Astrocyte (in vitro differentiated cells and primary cell): ENCODE data around the gene HSPA12B. TPM values are rescaled to one million over a fixed set of nuclear protein-coding genes. Genes with fewer than 3 reads are reported as not detected.

ENCODE experiments used
- DNase-seq: peaks from one replicate; pipeline ENCODE4 v3.0.0-alpha.2; 2010; ENCODE audit warnings: low read depth
- FAIRE-seq: peaks from 2 replicates; lab custom pipeline; 2011; peaks lifted over from hg19 to GRCh38; lab: Jason Lieb, UNC
- H2AFZ ChIP-seq: 2 replicates; pipeline ENCODE4 v1.6.0; 2012; ENCODE audit warnings: low read depth, low read length, inconsistent platforms
- H3K27ac ChIP-seq: 2 replicates; pipeline ENCODE4 v1.5.1; 2011; ENCODE audit warnings: low read depth, low read length, inconsistent platforms
- H3K27me3 ChIP-seq: 2 replicates; pipeline ENCODE4 v1.6.0; 2011; ENCODE audit warnings: low read length, inconsistent platforms; ENCODE audit not compliant: insufficient read depth
- H3K36me3 ChIP-seq: 2 replicates; pipeline ENCODE4 v1.5.1; 2011; ENCODE audit warnings: low read length, inconsistent platforms; ENCODE audit not compliant: insufficient read depth
- H3K4me1 ChIP-seq: 2 replicates; pipeline ENCODE4 v1.5.1; 2011; ENCODE audit warnings: low read length, inconsistent platforms; ENCODE audit not compliant: insufficient read depth
- H3K4me2 ChIP-seq: 2 replicates; pipeline ENCODE4 v1.6.0; 2012; ENCODE audit warnings: low read length, inconsistent platforms
- H3K4me3 ChIP-seq: 2 replicates; pipeline ENCODE4 v1.5.1; 2011; ENCODE audit warnings: low read depth, mild to moderate bottlenecking, low read length, inconsistent platforms; ENCODE audit not compliant: insufficient read depth
- H3K79me2 ChIP-seq: 2 replicates; pipeline ENCODE4 v1.6.0; 2012; ENCODE audit warnings: mild to moderate bottlenecking, low read length, inconsistent platforms; ENCODE audit not compliant: insufficient read depth
- H3K9ac ChIP-seq: 2 replicates; pipeline ENCODE4 v1.6.0; 2012; ENCODE audit warnings: mild to moderate bottlenecking, low read length, inconsistent platforms
- H3K9me3 ChIP-seq: 2 replicates; pipeline ENCODE4 v1.5.1; 2012; ENCODE audit warnings: low read depth, mild to moderate bottlenecking, low read length, inconsistent platforms; ENCODE audit not compliant: insufficient read depth
- H4K20me1 ChIP-seq: 2 replicates; pipeline ENCODE4 v1.6.0; 2012; ENCODE audit warnings: low read length, inconsistent platforms; ENCODE audit not compliant: insufficient read depth
- H3K27ac Mint-ChIP-seq: one replicate; pipeline ENCODE4 v1.8.0; 2021; ENCODE audit warnings: mild to moderate bottlenecking, mixed read lengths; ENCODE audit not compliant: unreplicated experiment
- H3K27me3 Mint-ChIP-seq: one replicate; pipeline ENCODE4 v1.8.0; 2021; ENCODE audit warnings: low read depth, mixed read lengths; ENCODE audit not compliant: unreplicated experiment
- H3K36me3 Mint-ChIP-seq: one replicate; pipeline ENCODE4 v1.8.0; 2021; ENCODE audit warnings: low read depth, mixed read lengths; ENCODE audit not compliant: unreplicated experiment
- H3K4me1 Mint-ChIP-seq: one replicate; pipeline ENCODE4 v1.8.0; 2021; ENCODE audit warnings: low read depth, mixed read lengths; ENCODE audit not compliant: unreplicated experiment
- H3K4me3 Mint-ChIP-seq: one replicate; pipeline ENCODE4 v1.8.0; 2021; ENCODE audit warnings: mild to moderate bottlenecking, moderate library complexity, mixed read lengths; ENCODE audit not compliant: unreplicated experiment
- H3K9me3 Mint-ChIP-seq: one replicate; pipeline ENCODE4 v1.8.0; 2021; ENCODE audit warnings: mild to moderate bottlenecking, mixed read lengths; ENCODE audit not compliant: unreplicated experiment
- CTCF ChIP-seq: IDR thresholded peaks from 2 replicates; pipeline ENCODE4 v1.5.1; 2011; ENCODE audit warnings: low read depth, mild to moderate bottlenecking, inconsistent platforms, low read length, moderate library complexity; ENCODE audit not compliant: insufficient read depth
- EZH2 ChIP-seq: IDR thresholded peaks from 2 replicates; pipeline ENCODE4 v1.6.1; 2012; ENCODE audit warnings: mild to moderate bottlenecking, low read length, inconsistent platforms; ENCODE audit not compliant: insufficient read depth
- total RNA-seq: library from RNA; stranded (reverse); gene quantifications from 2 replicates; pipeline ENCODE4 v1.2.1, GENCODE V29; 2021

HSPA12B gene
- total RNA-seq, 1 donor from 2014 or later, result not detected

- Mint-ChIP-seq H3K27me3 (peaks cover 22% of the 10 kb centered on the region), H3K27ac (no peak overlapping the region), H3K9me3 (no peaks in the 10 kb centered on the region), H3K36me3 (no peaks in the 10 kb centered on the region), H3K4me3 (no peak overlapping the region), H3K4me1 (peaks cover 9% of the 10 kb centered on the region)
- Histone ChIP-seq H3K9ac (peak overlapping the region; percentile 34), H3K36me3 (no peaks in the 10 kb centered on the region), H4K20me1 (peaks cover 16% of the 10 kb centered on the region), H2AFZ (peak overlapping the region; percentile 84), H3K27me3 (peaks cover 5% of the 10 kb centered on the region), H3K4me1 (no peaks in the 10 kb centered on the region), H3K4me3 (peak overlapping the region; percentile 43), H3K9me3 (no peaks in the 10 kb centered on the region), H3K79me2 (peaks cover 3% of the 10 kb centered on the region), H3K27ac (no peak overlapping the region), H3K4me2 (peak overlapping the region; percentile 84)
- FAIRE-seq, result no peak
- DNase-seq, result no peak
- TF ChIP-seq CTCF (no peak), EZH2 (no peak)
These were observed 45.5 kb downstream of the HSPA12B start for GRCh38 chr20:3777716-3778629.

- Histone ChIP-seq H3K36me3 (no peaks in the 10 kb centered on the region), H3K4me1 (no peaks in the 10 kb centered on the region), H4K20me1 (peaks cover 26% of the 10 kb centered on the region), H3K27ac (no peak overlapping the region), H3K4me2 (no peak overlapping the region), H3K79me2 (peaks cover 12% of the 10 kb centered on the region), H2AFZ (no peak overlapping the region), H3K27me3 (peaks cover 5% of the 10 kb centered on the region), H3K4me3 (no peak overlapping the region), H3K9ac (no peak overlapping the region), H3K9me3 (no peaks in the 10 kb centered on the region)
- H3K36me3 Mint-ChIP-seq, result peaks cover 2% of the 10 kb centered on the region
- TF ChIP-seq CTCF (no peak), EZH2 (no peak)
- peaks cover 9% of the 10 kb centered on the region for H3K4me1 Mint-ChIP-seq
- H3K9me3 Mint-ChIP-seq, result no peaks in the 10 kb centered on the region
- FAIRE-seq, result no peak
- DNase-seq, result no peak
- peaks cover 22% of the 10 kb centered on the region for H3K27me3 Mint-ChIP-seq
- H3K4me3 Mint-ChIP-seq, result no peak overlapping the region
- no peak overlapping the region for H3K27ac Mint-ChIP-seq
These were observed 46.5 kb downstream of the HSPA12B start for GRCh38 chr20:3778976-3779375.
